GM12878 (cell line): Measurements from ENCODE around the gene GRB10.

ENCODE experiments used
- BCLAF1 ChIP-seq: fragments of 450-650 bp; IDR thresholded peaks from 2 replicates; pipeline ENCODE4 v1.6.1; 2017; ENCODE audit warnings: antibody characterized with exemption, mild to moderate bottlenecking, moderate library complexity
- POLR2A ChIP-seq: IDR thresholded peaks from 2 replicates; pipeline ENCODE4 v1.6.1; 2011; ENCODE audit warnings: low read depth, mild to moderate bottlenecking, low read length

- no peak for TF ChIP-seq POLR2A
- no peak for TF ChIP-seq BCLAF1
Observed at GRCh38 chr7:50687096-50687495, 95.6 kb downstream of the GRB10 start.
